K562 (cell line): ENCODE measurements around the gene CERS4. TPM values are rescaled to one million over a fixed set of nuclear protein-coding genes. Genes with fewer than 3 reads are reported as not detected.

ENCODE experiments used
- KDM2B ChIP-seq: fragments of 250-450 bp; sonication (Bioruptor Pico); IDR thresholded peaks from 2 replicates; pipeline ENCODE4 v1.8.0; 2021; ENCODE audit warnings: mild to moderate bottlenecking, moderate library complexity
- MAZ ChIP-seq, 2 experiments: fragments of 450-650 bp in 1 of 2; sonication (generic) in 1 of 2; formaldehyde crosslinking; IDR thresholded peaks in 1 of 2; conservative IDR thresholded peaks in 1 of 2; 2 replicates each; pipeline versions ENCODE4 v1.4.0 to v1.5.0; 2020; ENCODE audit warnings: mild to moderate bottlenecking in 1 of 2, missing genetic modification reagents in 1 of 2
- PHF8 ChIP-seq: fragments of 200-600 bp; sonication (generic); IDR thresholded peaks from 2 replicates; pipeline ENCODE4 v1.6.1; 2012; ENCODE audit warnings: mixed run types, mild to moderate bottlenecking, inconsistent platforms, low read length, moderate library complexity, borderline replicate concordance
- ZNF639 ChIP-seq, 2 experiments: fragments of 200-800 bp in 1 of 2; sonication (Bioruptor generic) in 1 of 2; sonication (generic) in 1 of 2; formaldehyde crosslinking in 1 of 2; IDR thresholded peaks in 1 of 2; conservative IDR thresholded peaks in 1 of 2; 2 replicates each; pipeline versions ENCODE4 v1.5.0 to v1.6.1; 2016 to 2020; ENCODE audit warnings: missing compliant biosample characterization in 1 of 2, missing genetic modification characterization in 1 of 2, missing genetic modification reagents in 1 of 2
- ZNF740 ChIP-seq, 3 experiments: fragments of 200-800 bp in 1 of 3; sonication (Bioruptor generic) in 1 of 3; sonication (generic) in 1 of 3; formaldehyde crosslinking in 1 of 3; IDR thresholded peaks; 2 replicates each; pipeline versions ENCODE4 v1.6.1 to v1.8.0; 2016 to 2022; ENCODE audit warnings: mild to moderate bottlenecking in 2 of 3, missing compliant biosample characterization in 2 of 3, missing genetic modification characterization in 2 of 3, missing genetic modification reagents in 1 of 3
- polyA plus RNA-seq, 8 experiments: library from polyadenylated mRNA; depleted of rRNA in 4 of 8; stranded (reverse) in 5 of 8; unstranded in 3 of 8; fragments of >200 nt; fragmentation: Nextera tagmentation in 2 of 8; fragmentation: Illumina TruSeq in 1 of 8; extraction: Ambion mirVana in 2 of 8; extraction: Trizol in 1 of 8; gene quantifications; 2 replicates each; pipeline versions ENCODE4 v1.2.1 to v1.2.3, GENCODE V29; 2011 to 2014; ENCODE audit warnings: inconsistent platforms in 1 of 8, missing spikeins in 1 of 8
- total RNA-seq, 7 experiments: library from RNA; depleted of rRNA in 6 of 7; stranded (reverse); fragments of >200 nt in 6 of 7; fragmentation: Illumina TruSeq in 2 of 7; extraction: Trizol in 2 of 7; gene quantifications; 2 replicates each; pipeline versions ENCODE4 v1.2.1 to v1.2.3, GENCODE V29; 2011 to 2021; ENCODE audit warnings: low replicate concordance in 1 of 7

CERS4 gene
- total and polyA plus RNA-seq, 9 of the 15 experiments (the other 6 are each of a cell fraction or from before 2014, with no cell fraction given), result 0.14 to 4.4 (median 2.9) TPM; not detected in 1

- TF ChIP-seq MAZ (CRISPR knock-in tag; conservative IDR thresholded peaks at IDR 0.05 in 1 of 2, IDR thresholded peaks at IDR 0.05 in 1 of 2) (peak in 1 of 2 experiments; percentile 68; a peak in 1 of 4 replicates), PHF8 (peak; percentile 56; the same call in 1 of the 2 replicates), KDM2B (CRISPR knock-in tag) (0 out of 2 replicates have a peak, but pooled peaks have one; percentile 25), ZNF740 (CRISPR knock-in tag; IDR thresholded peaks at IDR 0.05) (peak; percentile 81), ZNF740 (tag; IDR thresholded peaks at IDR 0.05) (0 out of 4 replicates have a peak, but pooled peaks of 1 of the 2 experiments have one; percentile 73), ZNF639 (CRISPR knock-in tag; conservative IDR thresholded peaks at IDR 0.05 in 1 of 2, IDR thresholded peaks at IDR 0.05 in 1 of 2) (0 out of 4 replicates have a peak, but pooled peaks of 1 of the 2 experiments have one; percentile 41)
These were observed 550 bp downstream of the CERS4 start (continued) for GRCh38 chr19:8209462-8210378.
